RWPE2 (cell line): ENCODE data around the gene URGCP.

ENCODE experiments used
- ATAC-seq: fragments of 200-7000 bp; cut with Tn5 transposase; 3 replicates; pipeline ENCODE4 v1.9.1; 2021; ENCODE audit warnings: low read depth
- DNase-seq: peaks from one replicate; pipeline ENCODE4 v3.0.0-alpha.2; 2020; ENCODE audit warnings: low spot score
- H3K27ac ChIP-seq: fragments of 450-650 bp; 2 replicates; pipeline ENCODE4 v1.5.1; 2017; ENCODE audit warnings: mild to moderate bottlenecking; ENCODE audit not compliant: poor library complexity, severe bottlenecking
- H3K27me3 ChIP-seq: fragments of 250-450 bp; sonication (Bioruptor Pico); 2 replicates; pipeline ENCODE4 v1.5.1; 2021; ENCODE audit warnings: mild to moderate bottlenecking, moderate library complexity; ENCODE audit not compliant: insufficient read depth, poor library complexity, severe bottlenecking
- H3K36me3 ChIP-seq: fragments of 250-450 bp; sonication (Bioruptor Pico); 2 replicates; pipeline ENCODE4 v1.5.1; 2020; ENCODE audit warnings: low read depth, mild to moderate bottlenecking, moderate library complexity
- H3K4me1 ChIP-seq: fragments of 250-450 bp; sonication (Bioruptor Pico); 2 replicates; pipeline ENCODE4 v1.5.1; 2021; ENCODE audit warnings: mild to moderate bottlenecking, moderate library complexity; ENCODE audit not compliant: insufficient read depth, poor library complexity, severe bottlenecking
- H3K4me3 ChIP-seq: fragments of 250-450 bp; sonication (Bioruptor Pico); 2 replicates; pipeline ENCODE4 v1.5.1; 2021; ENCODE audit warnings: mild to moderate bottlenecking, moderate library complexity; ENCODE audit not compliant: severe bottlenecking
- H3K9me3 ChIP-seq: fragments of 250-450 bp; sonication (Bioruptor Pico); 2 replicates; pipeline ENCODE4 v1.5.1; 2021; ENCODE audit warnings: mild to moderate bottlenecking, moderate library complexity; ENCODE audit not compliant: severe bottlenecking
- TF ChIP-seq, protein P1 (sequence below): fragments of 450-650 bp; IDR thresholded peaks from one replicate; pipeline ENCODE4 v1.5.1; 2017; ENCODE audit warnings: mild to moderate bottlenecking, moderate library complexity; ENCODE audit not compliant: poor library complexity, severe bottlenecking

Gene URGCP

DNA sequence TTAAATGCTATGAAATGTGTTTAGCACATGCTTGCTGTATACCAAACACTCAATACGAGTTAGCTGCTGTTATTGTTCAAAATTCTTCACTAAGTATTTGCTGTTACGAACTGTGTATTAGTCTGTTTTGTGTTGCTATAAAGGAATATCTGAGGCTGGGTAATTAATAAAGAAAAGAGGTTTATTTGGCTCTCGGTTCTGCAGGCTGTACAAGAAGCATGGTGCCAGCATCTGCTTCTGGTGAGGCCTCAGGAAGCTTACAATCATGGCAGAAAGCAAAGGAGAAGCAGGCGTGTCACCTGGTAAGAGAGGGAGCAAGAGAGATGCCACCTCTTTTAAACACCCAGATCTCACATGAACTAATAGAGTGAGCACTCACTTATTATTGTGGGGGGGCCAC is 21.4 kb upstream of the URGCP start:
- DNase-seq, result no peak
- TF ChIP-seq, protein P1, sequence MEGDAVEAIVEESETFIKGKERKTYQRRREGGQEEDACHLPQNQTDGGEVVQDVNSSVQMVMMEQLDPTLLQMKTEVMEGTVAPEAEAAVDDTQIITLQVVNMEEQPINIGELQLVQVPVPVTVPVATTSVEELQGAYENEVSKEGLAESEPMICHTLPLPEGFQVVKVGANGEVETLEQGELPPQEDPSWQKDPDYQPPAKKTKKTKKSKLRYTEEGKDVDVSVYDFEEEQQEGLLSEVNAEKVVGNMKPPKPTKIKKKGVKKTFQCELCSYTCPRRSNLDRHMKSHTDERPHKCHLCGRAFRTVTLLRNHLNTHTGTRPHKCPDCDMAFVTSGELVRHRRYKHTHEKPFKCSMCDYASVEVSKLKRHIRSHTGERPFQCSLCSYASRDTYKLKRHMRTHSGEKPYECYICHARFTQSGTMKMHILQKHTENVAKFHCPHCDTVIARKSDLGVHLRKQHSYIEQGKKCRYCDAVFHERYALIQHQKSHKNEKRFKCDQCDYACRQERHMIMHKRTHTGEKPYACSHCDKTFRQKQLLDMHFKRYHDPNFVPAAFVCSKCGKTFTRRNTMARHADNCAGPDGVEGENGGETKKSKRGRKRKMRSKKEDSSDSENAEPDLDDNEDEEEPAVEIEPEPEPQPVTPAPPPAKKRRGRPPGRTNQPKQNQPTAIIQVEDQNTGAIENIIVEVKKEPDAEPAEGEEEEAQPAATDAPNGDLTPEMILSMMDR, result no peak
- Histone ChIP-seq H3K4me1 (no peaks in the 10 kb centered on the region), H3K4me3 (no peak overlapping the region), H3K9me3 (no peaks in the 10 kb centered on the region), H3K27ac (no peak overlapping the region), H3K27me3 (no peaks in the 10 kb centered on the region), H3K36me3 (no peaks in the 10 kb centered on the region)
- no peak for ATAC-seq

DNA sequence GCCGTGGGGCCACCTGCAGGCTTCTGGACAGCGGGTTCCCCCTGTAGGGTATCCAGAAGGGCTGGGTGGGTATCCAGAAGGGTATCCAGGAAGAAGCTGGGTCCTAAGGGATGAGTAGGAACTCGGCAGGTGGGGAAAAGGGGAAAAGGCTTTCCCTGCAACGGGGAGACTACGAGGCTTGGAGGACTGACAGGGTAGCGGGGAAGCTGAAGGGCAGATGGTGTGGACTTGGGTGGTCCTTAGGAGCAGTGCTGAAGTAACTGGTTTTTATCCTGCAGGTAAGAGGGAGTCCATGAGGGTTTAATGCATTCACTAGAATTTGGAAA is 20.4 kb upstream of the URGCP start:
- ATAC-seq, result no peak; the same call in 1 of the 3 replicates
- Histone ChIP-seq H3K36me3 (no peaks in the 10 kb centered on the region), H3K4me1 (no peaks in the 10 kb centered on the region), H3K4me3 (peak overlapping the region; percentile 50), H3K9me3 (no peaks in the 10 kb centered on the region), H3K27me3 (no peaks in the 10 kb centered on the region), H3K27ac (peak overlapping the region; percentile 42)
- TF ChIP-seq, protein P1, result peak; percentile 24
- no peak for DNase-seq

DNA sequence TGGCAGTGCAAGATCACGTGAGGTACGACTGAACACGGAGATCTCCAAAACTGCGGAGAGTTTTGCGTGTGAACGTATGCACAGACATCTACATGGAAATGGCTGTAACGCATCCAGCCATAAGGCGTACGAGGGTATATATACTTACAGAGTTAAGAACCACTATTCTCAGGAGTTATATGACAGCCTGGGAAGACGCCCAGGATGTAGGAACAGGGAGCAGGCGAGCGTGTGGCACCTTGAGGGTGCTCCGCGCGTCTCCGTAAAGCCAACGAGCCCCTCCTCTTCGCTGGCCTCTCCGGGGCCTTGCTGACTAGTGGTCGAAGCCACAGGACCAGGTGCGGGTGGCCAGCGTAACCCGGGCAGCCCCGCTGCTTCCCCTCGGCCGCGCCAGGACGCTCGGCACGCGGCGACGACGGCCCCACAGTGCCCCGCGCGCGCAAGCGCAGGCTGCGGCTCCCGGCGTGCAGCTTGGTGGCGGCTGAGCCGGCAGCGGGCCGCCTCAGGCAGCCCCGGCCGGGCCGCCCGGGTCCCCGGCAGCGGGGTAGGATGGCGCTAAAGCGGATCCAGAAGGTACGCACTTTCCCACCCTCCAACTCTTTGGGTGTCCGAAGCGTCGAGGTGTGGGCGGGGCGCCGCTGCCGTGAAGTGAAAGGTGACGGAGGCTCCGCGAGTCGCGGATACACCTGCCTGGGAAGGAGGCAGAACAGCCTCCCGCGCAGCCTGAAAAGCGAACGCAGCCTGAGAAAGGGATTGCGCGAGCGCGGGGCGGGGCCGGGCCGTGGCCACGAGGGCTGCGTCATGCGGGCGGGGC is 19.8 kb upstream of the URGCP start, which contains the start of gene UBE2D4:
Gene UBE2D4, plus strand, starts transcription at position 453 of the 814 bp plus-strand sequence. Its CDS starts 97 bp downstream, at position 550.
- DNase-seq, result peak; percentile 83

DNA sequence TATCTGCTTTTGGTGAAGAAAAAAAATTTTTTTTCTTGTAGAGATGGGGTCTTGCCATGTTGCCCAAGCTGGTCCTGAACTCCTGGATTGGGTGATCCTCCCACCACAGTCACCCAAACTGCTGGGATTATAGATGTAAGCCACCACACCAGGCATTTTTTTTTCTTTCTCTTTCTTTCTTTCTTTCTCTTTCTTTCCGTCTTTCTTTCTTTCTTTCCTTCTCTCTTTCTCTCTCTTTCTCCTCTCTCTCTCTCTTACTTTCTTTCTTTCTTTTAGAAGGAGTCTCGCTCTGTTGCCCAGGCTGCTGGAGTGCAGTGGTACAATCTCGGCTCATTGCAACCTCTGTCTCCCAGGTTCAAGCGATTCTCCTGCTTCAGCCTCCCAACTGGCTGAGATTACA is 16.3 kb upstream of the URGCP start:
- no peak for DNase-seq
- H3K9me3 ChIP-seq, result no peaks in the 10 kb centered on the region
- H3K4me3 ChIP-seq, result no peak overlapping the region
- H3K36me3 ChIP-seq, result no peaks in the 10 kb centered on the region
- H3K4me1 ChIP-seq, result no peaks in the 10 kb centered on the region
- TF ChIP-seq, protein P1, result no peak
- no peaks in the 10 kb centered on the region for H3K27me3 ChIP-seq
- H3K27ac ChIP-seq, result no peak overlapping the region
- ATAC-seq, result no peak

More for the DNA sequence above, 19.8 kb upstream of the URGCP start, which contains the start of gene UBE2D4:
- H3K27me3 ChIP-seq, result no peaks in the 10 kb centered on the region
- peak within 1 kb of the TSS; percentile 42 for H3K27ac ChIP-seq
- peak within 1 kb of the TSS; percentile 50 for H3K4me3 ChIP-seq
- TF ChIP-seq, protein P1, result no peak
- H3K36me3 ChIP-seq, result no peaks in the 10 kb centered on the region
- no peaks in the 10 kb centered on the region for H3K4me1 ChIP-seq
- no peaks in the 10 kb centered on the region for H3K9me3 ChIP-seq
- peak; percentile 92 for ATAC-seq

DNA sequence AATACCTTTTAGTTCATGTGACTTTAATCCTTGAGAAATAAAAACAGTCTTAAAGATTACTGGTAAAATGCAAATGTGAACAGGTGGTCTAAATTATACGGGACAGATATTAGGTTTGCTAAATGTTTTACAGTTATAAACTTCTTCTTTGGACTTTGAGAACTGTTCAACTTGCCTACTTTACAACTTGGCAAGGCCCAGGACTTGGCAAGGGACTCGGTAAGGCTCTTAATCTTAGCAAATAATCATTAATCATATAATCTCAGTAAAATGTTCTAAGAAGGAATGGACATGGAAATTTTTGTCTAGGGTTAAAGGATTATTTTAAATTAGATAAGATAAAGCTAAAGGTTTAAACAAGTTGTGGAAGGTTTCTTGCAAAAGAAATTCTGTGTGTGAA is 15.0 kb upstream of the URGCP start:
- TF ChIP-seq, protein P1, result no peak
- ATAC-seq, result no peak
- Histone ChIP-seq H3K27me3 (no peaks in the 10 kb centered on the region), H3K36me3 (no peaks in the 10 kb centered on the region), H3K9me3 (no peaks in the 10 kb centered on the region), H3K4me3 (no peak overlapping the region), H3K4me1 (no peaks in the 10 kb centered on the region), H3K27ac (no peak overlapping the region)
- no peak for DNase-seq
